ENCODE data around the gene ORC4.

Gene ORC4

GRCh38 chr2:147886136-147886535 is 134.4 kb downstream of the ORC4 start:
- H3K36me3 ChIP-seq (ENCODE audit: insufficient read depth, low read length), result no peaks in the 10 kb centered on the region
- no peaks in the 10 kb centered on the region for H3K27me3 ChIP-seq (ENCODE audit: control insufficient read depth in 1 of 2, insufficient read depth in 2 of 2, low read length in 2 of 2)
- no peak overlapping the region for H3K27ac ChIP-seq (ENCODE audit: low read depth, low read length)
- H3K4me3 ChIP-seq (ENCODE audit: low read depth in 1 of 2, low read length in 2 of 2), result no peak overlapping the region
- H3K9ac ChIP-seq (ENCODE audit: low read length), result no peak overlapping the region
- H3K9me3 ChIP-seq (ENCODE audit: low read length), result no peaks in the 10 kb centered on the region
- peaks cover 31% of the 10 kb centered on the region for H3K4me1 ChIP-seq (ENCODE audit: insufficient read depth, low read length)

GRCh38 chr2:147884830-147885229 is 135.7 kb downstream of the ORC4 start:
- no peaks in the 10 kb centered on the region for H3K27me3 ChIP-seq (ENCODE audit: control insufficient read depth in 1 of 2, insufficient read depth in 2 of 2, low read length in 2 of 2)
- no peak overlapping the region for H3K27ac ChIP-seq (ENCODE audit: low read depth, low read length)
- H3K9ac ChIP-seq (ENCODE audit: low read length), result no peak overlapping the region
- no peaks in the 10 kb centered on the region for H3K36me3 ChIP-seq (ENCODE audit: insufficient read depth, low read length)
- H3K9me3 ChIP-seq (ENCODE audit: low read length), result no peaks in the 10 kb centered on the region
- peaks cover 38% of the 10 kb centered on the region for H3K4me1 ChIP-seq (ENCODE audit: insufficient read depth, low read length)
- no peak overlapping the region for H3K4me3 ChIP-seq (ENCODE audit: low read depth in 1 of 2, low read length in 2 of 2)

GRCh38 chr2:147882631-147883030 is 137.9 kb downstream of the ORC4 start:
- peaks cover 44% of the 10 kb centered on the region for H3K4me1 ChIP-seq (ENCODE audit: insufficient read depth, low read length)
- no peak overlapping the region for H3K27ac ChIP-seq (ENCODE audit: low read depth, low read length)
- no peak overlapping the region for H3K9ac ChIP-seq (ENCODE audit: low read length)
- no peaks in the 10 kb centered on the region for H3K9me3 ChIP-seq (ENCODE audit: low read length)
- no peak overlapping the region for H3K4me3 ChIP-seq (ENCODE audit: low read depth in 1 of 2, low read length in 2 of 2)
- H3K36me3 ChIP-seq (ENCODE audit: insufficient read depth, low read length), result no peaks in the 10 kb centered on the region
- H3K27me3 ChIP-seq (ENCODE audit: control insufficient read depth in 1 of 2, insufficient read depth in 2 of 2, low read length in 2 of 2), result no peaks in the 10 kb centered on the region
